IMR-90 (cell line): ENCODE results near the gene ABCB1. TPM values are rescaled to one million over a fixed set of nuclear protein-coding genes. Genes with fewer than 3 reads are reported as not detected.

Source experiments
- ATAC-seq: fragments of 200-7000 bp; cut with Tn5 transposase; 2 replicates; pipeline ENCODE4 v1.9.1; 2020; ENCODE audit warnings: low read depth, mild to moderate bottlenecking, moderate library complexity
- BruUV-seq: library from RNA; stranded (reverse); fragments of 400-500 nt; replicated peaks from 2 replicates; lab custom pipeline; 2021; lab: Mats Ljungman, UMichigan
- CTCF ChIA-PET: fragments of 300-600 bp; formaldehyde crosslinking; extraction: SDS; loops from one replicate; lab custom pipeline; 2021; ENCODE audit warnings: antibody characterized with exemption; lab: Yijun Ruan, JAX
- POLR2A ChIA-PET: fragments of 300-600 bp; sonication (Branson Sonifier 250); formaldehyde crosslinking; loops from one replicate; lab custom pipeline; 2022; ENCODE audit warnings: antibody characterized with exemption; ENCODE audit not compliant: unreplicated experiment; lab: Charles Lee
- DNase-seq: peaks from one replicate; pipeline ENCODE4 v3.0.0; 2013
- H2AFZ ChIP-seq: replicated peaks from 2 replicates; pipeline ENCODE3; 2013; ENCODE audit warnings: low read length, mild to moderate bottlenecking; ENCODE audit not compliant: poor library complexity
- H2AK5ac ChIP-seq: 2 replicates; pipeline ENCODE4 v1.6.1; 2013; ENCODE audit warnings: low read depth, low read length, inconsistent platforms
- H2AK9ac ChIP-seq: replicated peaks from 2 replicates; pipeline ENCODE3; 2013; ENCODE audit warnings: mild to moderate bottlenecking, low read depth, low read length, moderate library complexity; ENCODE audit not compliant: poor library complexity
- H2BK120ac ChIP-seq: 2 replicates; pipeline ENCODE4 v1.6.1; 2013; ENCODE audit warnings: low read depth, low read length, inconsistent platforms
- H2BK15ac ChIP-seq: 3 replicates; pipeline ENCODE4 v1.6.1; 2013; ENCODE audit warnings: low read depth, low read length, inconsistent platforms
- H2BK20ac ChIP-seq: 2 replicates; pipeline ENCODE4 v1.6.1; 2013; ENCODE audit warnings: low read depth, mild to moderate bottlenecking, inconsistent platforms, low read length, moderate library complexity
- H2BK5ac ChIP-seq: 2 replicates; pipeline ENCODE4 v1.6.1; 2013; ENCODE audit warnings: mild to moderate bottlenecking, low read depth, low read length, inconsistent platforms; ENCODE audit not compliant: poor library complexity, severe bottlenecking
- H3K14ac ChIP-seq: replicated peaks from 2 replicates; pipeline ENCODE4 v1.6.1; 2013; ENCODE audit warnings: low read depth, low read length, inconsistent platforms
- H3K18ac ChIP-seq: 2 replicates; pipeline ENCODE4 v1.6.1; 2013; ENCODE audit warnings: low read depth, low read length, control low read depth
- H3K23ac ChIP-seq: 2 replicates; pipeline ENCODE4 v1.6.1; 2013; ENCODE audit warnings: low read depth, low read length, inconsistent platforms
- H3K27ac ChIP-seq: 2 replicates; pipeline ENCODE4 v1.5.1; 2013; ENCODE audit warnings: mild to moderate bottlenecking, control low read depth, low read length; ENCODE audit not compliant: insufficient read depth
- H3K27me3 ChIP-seq: 2 replicates; pipeline ENCODE4 v1.6.1; 2013; ENCODE audit warnings: low read length; ENCODE audit not compliant: control insufficient read depth, insufficient read depth
- H3K36me3 ChIP-seq: 2 replicates; pipeline ENCODE4 v1.6.1; 2013; ENCODE audit warnings: low read length, mixed read lengths; ENCODE audit not compliant: control insufficient read depth, insufficient read depth
- H3K4ac ChIP-seq: 2 replicates; pipeline ENCODE4 v1.6.1; 2013; ENCODE audit warnings: low read depth, low read length, inconsistent platforms
- H3K4me1 ChIP-seq: 2 replicates; pipeline ENCODE4 v1.6.1; 2013; ENCODE audit warnings: low read length, mixed read lengths; ENCODE audit not compliant: control insufficient read depth, insufficient read depth
- H3K4me2 ChIP-seq: 2 replicates; pipeline ENCODE4 v1.6.1; 2013; ENCODE audit warnings: low read depth, mild to moderate bottlenecking, control low read depth, low read length, moderate library complexity
- H3K4me3 ChIP-seq: 2 replicates; pipeline ENCODE4 v1.5.1; 2013; ENCODE audit warnings: low read depth, mild to moderate bottlenecking, control low read depth, low read length, moderate library complexity; ENCODE audit not compliant: insufficient read depth
- H3K56ac ChIP-seq: 2 replicates; pipeline ENCODE4 v1.6.1; 2013; ENCODE audit warnings: low read length, inconsistent platforms; ENCODE audit not compliant: insufficient read depth; ENCODE audit errors: extremely low read depth
- H3K79me1 ChIP-seq, 2 experiments: 2 replicates each; pipeline ENCODE4 v1.6.1; 2013; ENCODE audit warnings: low read length in 2 of 2, inconsistent platforms in 1 of 2, low read depth in 1 of 2
- H3K9ac ChIP-seq: 2 replicates; pipeline ENCODE4 v1.6.1; 2013; ENCODE audit warnings: low read depth, low read length, control low read depth
- H3K9me1 ChIP-seq: 2 replicates; pipeline ENCODE4 v1.6.1; 2013; ENCODE audit warnings: low read length, inconsistent platforms; ENCODE audit not compliant: insufficient read depth
- H3K9me3 ChIP-seq: 2 replicates; pipeline ENCODE4 v1.6.1; 2013; ENCODE audit warnings: low read length; ENCODE audit not compliant: control insufficient read depth, insufficient read depth
- H4K20me1 ChIP-seq: 2 replicates; pipeline ENCODE4 v1.6.1; 2013; ENCODE audit warnings: low read length, inconsistent platforms; ENCODE audit not compliant: insufficient read depth
- H4K5ac ChIP-seq: 2 replicates; pipeline ENCODE4 v1.6.1; 2013; ENCODE audit warnings: mild to moderate bottlenecking, low read depth, low read length, control low read depth
- H4K8ac ChIP-seq, 2 experiments: 2 replicates each; pipeline ENCODE4 v1.6.1; 2013; ENCODE audit warnings: low read depth in 2 of 2, low read length in 2 of 2, control low read depth in 1 of 2, inconsistent platforms in 1 of 2
- H4K91ac ChIP-seq: 2 replicates; pipeline ENCODE4 v1.6.1; 2013; ENCODE audit warnings: low read depth, low read length, inconsistent platforms; ENCODE audit not compliant: insufficient read depth
- BHLHE40 ChIP-seq: fragments of 150-350 bp; IDR thresholded peaks from 2 replicates; pipeline ENCODE4 v1.6.1; 2016; ENCODE audit warnings: mild to moderate bottlenecking, low read depth, low read length
- CEBPB ChIP-seq: IDR thresholded peaks from 2 replicates; pipeline ENCODE4 v1.6.1; 2012; ENCODE audit warnings: low read depth, low read length, improper control_type of control experiment
- CHD1 ChIP-seq: IDR thresholded peaks from 2 replicates; pipeline ENCODE4 v1.6.1; 2012; ENCODE audit warnings: low read depth, low read length, improper control_type of control experiment
- FOS ChIP-seq: fragments of 150-350 bp; IDR thresholded peaks from 2 replicates; pipeline ENCODE4 v1.6.1; 2016; ENCODE audit warnings: low read depth, low read length
- MAFK ChIP-seq: IDR thresholded peaks from 2 replicates; pipeline ENCODE4 v1.6.1; 2012; ENCODE audit warnings: low read depth, low read length, improper control_type of control experiment
- MAZ ChIP-seq: IDR thresholded peaks from 2 replicates; pipeline ENCODE4 v1.6.1; 2012; ENCODE audit warnings: low read depth, mild to moderate bottlenecking, low read length, improper control_type of control experiment, moderate library complexity, borderline replicate concordance
- MXI1 ChIP-seq: IDR thresholded peaks from 2 replicates; pipeline ENCODE4 v1.6.1; 2012; ENCODE audit warnings: low read depth, mild to moderate bottlenecking, low read length, moderate library complexity, borderline replicate concordance
- NFE2L2 ChIP-seq: fragments of 150-350 bp; IDR thresholded peaks from 2 replicates; pipeline ENCODE4 v1.6.1; 2016; ENCODE audit warnings: low read depth, mild to moderate bottlenecking, low read length
- POLR2A ChIP-seq: IDR thresholded peaks from 2 replicates; pipeline ENCODE4 v1.6.1; 2012; ENCODE audit warnings: mild to moderate bottlenecking, low read depth, low read length
- RAD21 ChIP-seq: IDR thresholded peaks from 2 replicates; pipeline ENCODE4 v1.6.1; 2012; ENCODE audit warnings: low read length, improper control_type of control experiment
- RCOR1 ChIP-seq: IDR thresholded peaks from 2 replicates; pipeline ENCODE4 v1.6.1; 2012; ENCODE audit warnings: mild to moderate bottlenecking, low read length, improper control_type of control experiment; ENCODE audit not compliant: insufficient replicate concordance
- RFX5 ChIP-seq: IDR thresholded peaks from 2 replicates; pipeline ENCODE4 v1.8.0; 2012; ENCODE audit warnings: low read depth, mild to moderate bottlenecking, low read length, moderate library complexity
- SMC3 ChIP-seq: fragments of 150-350 bp; IDR thresholded peaks from 2 replicates; pipeline ENCODE4 v1.6.1; 2016; ENCODE audit warnings: low read depth, mild to moderate bottlenecking, antibody characterized with exemption, low read length, moderate library complexity
- dilution Hi-C: fragments of 300-500 bp; cut with HindIII; formaldehyde crosslinking; loops from one replicate; pipeline ENCODE4 v1.14.3; 2018; ENCODE audit warnings: low sequenced_read_pairs; ENCODE audit not compliant: unreplicated experiment
- in situ Hi-C: fragments of 300-500 bp; cut with MboI; formaldehyde crosslinking; loops from 3 replicates; pipeline ENCODE4 v1.14.3; 2019; ENCODE audit warnings: low sequenced_read_pairs, inconsistent platforms, mixed read lengths
- intact Hi-C: fragments of 100-400 bp; cut with micrococcal nuclease; formaldehyde crosslinking; loops from 2 replicates; pipeline ENCODE4 v1.10.0; 2022
- polyA plus RNA-seq, 3 experiments: library from polyadenylated mRNA; depleted of rRNA; stranded (reverse); fragments of >200 nt; gene quantifications; 2 replicates each; pipeline ENCODE4 v1.2.3, GENCODE V29; 2012; ENCODE audit warnings: low replicate concordance in 1 of 3
- total RNA-seq: library from RNA; depleted of rRNA; stranded (reverse); fragments of >200 nt; gene quantifications from 2 replicates; pipeline ENCODE4 v1.2.3, GENCODE V29; 2012
- TF ChIP-seq, protein P1 (sequence below): fragments of 150-350 bp; IDR thresholded peaks from 2 replicates; pipeline ENCODE4 v1.6.1; 2017; ENCODE audit warnings: mild to moderate bottlenecking, antibody characterized with exemption, low read length, low read depth
- TF ChIP-seq, protein P2 (sequence below): fragments of 150-350 bp; IDR thresholded peaks from 2 replicates; pipeline ENCODE4 v1.6.1; 2016; ENCODE audit warnings: low read depth, mild to moderate bottlenecking, low read length, moderate library complexity, borderline replicate concordance
- TF ChIP-seq, protein P3 (sequence below): conservative IDR thresholded peaks from 2 replicates; pipeline ENCODE4 v1.5.1; 2012; ENCODE audit warnings: mild to moderate bottlenecking, low read depth, low read length, improper control_type of control experiment

Gene ABCB1
- total and polyA plus RNA-seq, 2 of the 4 experiments (the other 2 are of a cell fraction) = 0.80 to 0.90 TPM

DNA sequence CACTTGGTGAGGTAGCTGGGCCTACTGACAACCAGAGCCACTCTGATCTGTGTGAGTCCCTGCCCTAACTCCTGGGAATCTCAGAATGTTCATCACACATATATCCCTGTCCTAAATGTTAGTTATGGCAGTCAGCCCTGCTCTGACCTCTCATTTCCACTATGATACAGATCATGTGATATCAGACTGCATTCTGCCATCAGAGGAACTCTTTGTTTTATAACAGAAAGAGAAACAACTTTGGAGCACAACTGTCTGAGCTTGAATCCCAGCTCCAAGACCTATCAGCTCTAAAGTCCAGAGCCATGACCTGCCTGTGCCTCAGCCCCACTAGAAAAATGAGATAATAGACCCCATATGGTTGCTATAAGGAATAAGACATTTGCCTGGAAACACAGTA lies 70.6 kb downstream of the ABCB1 start:
- Histone ChIP-seq H3K9ac (no peak overlapping the region), H2AK9ac (no peak overlapping the region), H3K4me1 (no peaks in the 10 kb centered on the region), H3K9me1 (no peaks in the 10 kb centered on the region), H3K79me1 (no peaks in the 10 kb centered on the region), H3K4me3 (no peak overlapping the region), H3K4ac (no peak overlapping the region), H2AFZ (no peak overlapping the region), H2BK15ac (no peak overlapping the region), H3K56ac (no peak overlapping the region), H2BK120ac (no peak overlapping the region), H3K4me2 (no peak overlapping the region), H2BK5ac (no peak overlapping the region), H3K23ac (no peak overlapping the region), H3K14ac (no peak overlapping the region), H3K27ac (no peak overlapping the region), H3K36me3 (no peaks in the 10 kb centered on the region), H3K18ac (no peak overlapping the region), H3K9me3 (no peaks in the 10 kb centered on the region), H4K8ac (no peak overlapping the region), H4K5ac (no peak overlapping the region), H2AK5ac (no peak overlapping the region), H4K91ac (no peak overlapping the region), H2BK20ac (no peak overlapping the region), H3K27me3 (no peaks in the 10 kb centered on the region), H4K20me1 (no peaks in the 10 kb centered on the region)
- TF ChIP-seq SMC3 (no peak), CHD1 (no peak), RAD21 (no peak), MXI1 (no peak), BHLHE40 (no peak), POLR2A (no peak), RFX5 (no peak), MAZ (no peak), RCOR1 (no peak), FOS (no peak), MAFK (no peak), CEBPB (no peak), NFE2L2 (no peak)
- TF ChIP-seq, protein P1, sequence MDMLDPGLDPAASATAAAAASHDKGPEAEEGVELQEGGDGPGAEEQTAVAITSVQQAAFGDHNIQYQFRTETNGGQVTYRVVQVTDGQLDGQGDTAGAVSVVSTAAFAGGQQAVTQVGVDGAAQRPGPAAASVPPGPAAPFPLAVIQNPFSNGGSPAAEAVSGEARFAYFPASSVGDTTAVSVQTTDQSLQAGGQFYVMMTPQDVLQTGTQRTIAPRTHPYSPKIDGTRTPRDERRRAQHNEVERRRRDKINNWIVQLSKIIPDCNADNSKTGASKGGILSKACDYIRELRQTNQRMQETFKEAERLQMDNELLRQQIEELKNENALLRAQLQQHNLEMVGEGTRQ = no peak
- TF ChIP-seq, protein P2, sequence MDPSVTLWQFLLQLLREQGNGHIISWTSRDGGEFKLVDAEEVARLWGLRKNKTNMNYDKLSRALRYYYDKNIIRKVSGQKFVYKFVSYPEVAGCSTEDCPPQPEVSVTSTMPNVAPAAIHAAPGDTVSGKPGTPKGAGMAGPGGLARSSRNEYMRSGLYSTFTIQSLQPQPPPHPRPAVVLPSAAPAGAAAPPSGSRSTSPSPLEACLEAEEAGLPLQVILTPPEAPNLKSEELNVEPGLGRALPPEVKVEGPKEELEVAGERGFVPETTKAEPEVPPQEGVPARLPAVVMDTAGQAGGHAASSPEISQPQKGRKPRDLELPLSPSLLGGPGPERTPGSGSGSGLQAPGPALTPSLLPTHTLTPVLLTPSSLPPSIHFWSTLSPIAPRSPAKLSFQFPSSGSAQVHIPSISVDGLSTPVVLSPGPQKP = no peak
- TF ChIP-seq, protein P3, sequence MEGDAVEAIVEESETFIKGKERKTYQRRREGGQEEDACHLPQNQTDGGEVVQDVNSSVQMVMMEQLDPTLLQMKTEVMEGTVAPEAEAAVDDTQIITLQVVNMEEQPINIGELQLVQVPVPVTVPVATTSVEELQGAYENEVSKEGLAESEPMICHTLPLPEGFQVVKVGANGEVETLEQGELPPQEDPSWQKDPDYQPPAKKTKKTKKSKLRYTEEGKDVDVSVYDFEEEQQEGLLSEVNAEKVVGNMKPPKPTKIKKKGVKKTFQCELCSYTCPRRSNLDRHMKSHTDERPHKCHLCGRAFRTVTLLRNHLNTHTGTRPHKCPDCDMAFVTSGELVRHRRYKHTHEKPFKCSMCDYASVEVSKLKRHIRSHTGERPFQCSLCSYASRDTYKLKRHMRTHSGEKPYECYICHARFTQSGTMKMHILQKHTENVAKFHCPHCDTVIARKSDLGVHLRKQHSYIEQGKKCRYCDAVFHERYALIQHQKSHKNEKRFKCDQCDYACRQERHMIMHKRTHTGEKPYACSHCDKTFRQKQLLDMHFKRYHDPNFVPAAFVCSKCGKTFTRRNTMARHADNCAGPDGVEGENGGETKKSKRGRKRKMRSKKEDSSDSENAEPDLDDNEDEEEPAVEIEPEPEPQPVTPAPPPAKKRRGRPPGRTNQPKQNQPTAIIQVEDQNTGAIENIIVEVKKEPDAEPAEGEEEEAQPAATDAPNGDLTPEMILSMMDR = no peak
- POLR2A ChIA-PET = no interaction called here
- intact Hi-C loops (no loop called here), in situ Hi-C loops (no loop called here), dilution Hi-C loops (no loop called here)
- CTCF ChIA-PET = no interaction called here
- ATAC-seq (no peak), DNase-seq (no peak)
- no TSS peak for BruUV-seq
